HG02642 (cell line): ENCODE measurements around the gene MGAT5B.

Experiments used
- ATAC-seq: cut with Tn5 transposase; IDR thresholded peaks from one replicate; pipeline ENCODE4 v1.9.1; 2021; ENCODE audit warnings: mild to moderate bottlenecking; ENCODE audit not compliant: unreplicated experiment, poor library complexity

Gene MGAT5B

GRCh38 chr17:76901542-76902197, 33.5 kb downstream of the MGAT5B start:
- ATAC-seq: no peak

DNA sequence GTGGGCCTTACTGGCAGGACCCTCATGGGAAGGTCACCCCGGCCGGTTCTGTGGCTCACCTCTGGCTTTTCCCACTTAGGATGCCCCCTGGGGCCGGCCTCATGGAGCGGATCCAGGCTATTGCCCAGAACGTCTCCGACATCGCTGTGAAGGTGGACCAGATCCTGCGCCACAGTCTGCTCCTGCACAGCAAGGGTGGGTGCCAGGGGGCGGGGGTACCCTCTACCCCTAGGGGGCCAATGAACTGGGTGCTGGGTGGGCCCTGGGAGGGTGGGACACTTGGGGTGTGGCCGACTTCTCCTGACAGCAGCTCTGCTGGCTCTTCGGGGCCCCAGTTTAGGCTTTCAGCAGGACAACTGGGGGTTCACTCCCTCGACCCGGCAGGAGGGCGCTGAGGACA, 34.3 kb downstream of the MGAT5B start:
- no peak for ATAC-seq

DNA sequence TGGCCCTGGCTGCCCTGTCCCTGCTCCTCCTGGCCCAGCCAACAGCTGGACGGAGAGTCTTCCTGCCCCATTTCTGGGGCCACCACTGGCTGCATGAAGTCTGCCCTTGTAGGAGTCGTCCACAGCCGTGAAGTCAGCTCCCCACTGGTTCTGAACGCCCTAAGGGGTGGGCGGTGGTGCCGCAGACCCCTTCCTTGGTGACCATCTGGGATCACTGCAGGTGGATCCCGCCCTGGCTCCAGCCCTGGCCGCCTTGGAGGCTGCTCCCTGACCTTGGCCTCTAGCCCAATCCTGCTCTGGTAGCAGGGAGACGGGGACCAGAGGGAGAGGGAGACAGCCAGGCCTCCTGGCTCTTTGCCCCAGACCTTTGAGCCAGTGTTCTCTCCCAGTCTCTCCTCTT, 35.4 kb downstream of the MGAT5B start:
- no peak for ATAC-seq

DNA sequence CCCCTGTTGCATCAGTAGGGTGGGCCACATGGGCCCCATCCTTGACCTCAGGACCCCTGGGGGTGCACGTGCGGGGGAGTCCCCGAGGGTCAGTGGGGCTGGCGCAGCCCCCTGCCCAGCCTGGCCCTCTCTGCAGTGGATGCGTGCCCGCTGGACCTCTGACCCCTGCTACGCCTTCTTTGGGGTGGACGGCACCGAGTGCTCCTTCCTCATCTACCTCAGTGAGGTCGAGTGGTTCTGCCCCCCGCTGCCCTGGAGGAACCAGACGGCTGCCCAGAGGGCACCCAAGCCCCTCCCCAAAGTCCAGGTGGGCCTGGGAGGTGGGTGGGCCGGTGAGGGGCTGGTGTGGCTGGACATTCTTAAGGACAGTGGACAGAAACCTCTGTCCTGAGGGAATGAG, 35.9 kb downstream of the MGAT5B start:
- no peak for ATAC-seq

- ATAC-seq: no peak
Measured at GRCh38 chr17:76905036-76905435, 36.8 kb downstream of the MGAT5B start.

DNA sequence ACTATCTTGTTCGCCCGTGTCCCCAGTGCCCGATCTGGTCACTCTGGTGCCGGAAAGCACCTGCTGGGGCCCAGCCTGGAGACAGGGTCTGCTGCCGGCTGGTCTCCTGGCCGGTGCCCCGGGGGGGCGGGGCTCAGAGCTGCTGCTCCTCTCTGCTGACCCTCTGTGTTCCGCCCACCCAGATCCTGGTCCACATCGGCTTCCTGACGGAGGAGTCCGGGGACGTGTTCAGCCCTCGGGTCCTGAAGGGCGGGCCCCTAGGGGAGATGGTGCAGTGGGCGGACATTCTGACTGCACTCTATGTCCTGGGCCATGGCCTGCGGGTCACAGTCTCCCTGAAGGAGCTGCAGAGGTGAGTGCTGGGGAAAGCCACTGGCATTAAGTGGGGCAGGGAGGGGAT, 37.6 kb downstream of the MGAT5B start:
- no peak for ATAC-seq

- ATAC-seq: no peak
Measured at GRCh38 chr17:76906463-76906862, 38.3 kb downstream of the MGAT5B start.

- ATAC-seq: no peak
Measured at GRCh38 chr17:76907352-76907751, 39.1 kb downstream of the MGAT5B start.

DNA sequence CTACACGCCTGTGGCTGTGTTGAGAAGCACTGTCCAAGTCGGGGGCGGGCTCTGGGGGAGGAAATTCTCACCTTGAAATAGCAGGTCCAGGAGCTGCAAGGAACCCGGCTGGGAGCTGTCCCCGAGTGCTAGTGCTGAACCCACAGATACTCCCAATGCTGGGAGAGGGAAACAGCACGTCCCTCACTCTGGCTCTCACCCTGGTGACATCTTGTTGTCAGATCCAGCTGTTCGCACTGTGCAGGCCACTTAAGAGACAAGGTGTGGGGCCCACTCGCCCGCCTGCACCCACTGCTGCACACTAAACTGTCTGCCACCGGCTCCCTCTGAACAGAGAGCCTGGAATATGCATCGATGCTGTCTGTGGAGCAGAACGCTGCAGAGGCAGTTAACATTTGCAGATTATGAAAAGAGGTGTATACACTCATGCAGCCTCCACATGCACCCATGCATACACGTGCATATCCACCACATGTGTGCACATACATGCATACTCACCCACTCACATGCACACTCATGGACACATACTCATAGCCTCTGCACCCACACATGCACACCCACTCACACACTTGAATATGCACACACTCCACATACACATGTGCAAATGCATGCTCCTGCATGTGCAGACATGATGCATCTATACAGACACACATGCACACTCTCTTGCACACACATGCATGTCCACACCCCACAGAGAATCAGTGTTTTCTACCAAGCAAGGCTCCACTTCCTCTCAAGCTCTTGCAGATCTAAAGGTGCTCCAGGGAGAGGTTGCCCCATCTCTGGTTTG, 42.0 kb downstream of the MGAT5B start:
- ATAC-seq: no peak

GRCh38 chr17:76911299-76912017, 43.3 kb downstream of the MGAT5B start:
- no peak for ATAC-seq

- ATAC-seq: no peak
Measured at GRCh38 chr17:76912421-76913164, 44.4 kb downstream of the MGAT5B start.

GRCh38 chr17:76914937-76915336, 46.7 kb downstream of the MGAT5B start:
- ATAC-seq: no peak

- ATAC-seq: no peak
Measured at GRCh38 chr17:76915840-76916510, 47.8 kb downstream of the MGAT5B start.

DNA sequence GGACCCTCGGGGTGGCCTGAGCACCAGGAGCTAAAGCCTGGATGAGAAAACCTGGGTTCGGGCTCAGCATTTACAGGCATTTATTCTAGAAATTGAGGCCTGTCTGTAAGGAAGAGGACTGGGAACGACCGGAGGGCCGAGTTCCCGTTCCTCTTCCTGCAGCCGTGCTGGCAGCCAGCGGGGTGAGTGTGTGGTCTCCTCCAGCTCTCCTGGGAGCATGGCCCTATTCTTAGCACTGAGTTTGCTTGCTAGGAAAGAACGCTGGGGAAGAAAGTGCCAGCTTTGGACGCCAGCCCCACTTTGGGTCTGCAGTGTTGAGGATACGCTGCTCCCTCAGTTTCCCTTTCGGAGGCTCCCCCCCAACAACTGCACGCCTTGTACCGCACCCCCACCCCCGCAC, 49.6 kb downstream of the MGAT5B start:
- no peak for ATAC-seq

DNA sequence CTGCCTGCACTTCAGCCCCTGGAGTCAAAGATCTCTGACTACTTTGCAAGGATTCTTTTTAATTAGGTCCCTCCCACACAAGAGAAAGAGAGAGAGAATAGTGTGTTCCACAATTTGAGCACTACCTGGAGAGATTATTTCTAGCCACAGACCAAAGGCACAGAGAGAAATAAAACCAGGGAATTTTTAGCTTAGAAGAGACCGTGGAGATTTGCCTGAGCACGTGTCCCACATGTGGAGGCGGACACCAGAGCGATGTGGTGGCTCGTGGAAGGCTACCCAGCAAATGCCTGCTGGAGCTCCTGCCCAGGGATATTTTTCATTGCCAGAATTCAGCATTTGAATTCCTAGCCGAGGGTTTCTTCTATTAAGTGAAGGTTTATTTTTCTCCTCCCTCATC, 50.6 kb downstream of the MGAT5B start:
- no peak for ATAC-seq

GRCh38 chr17:76920364-76921139, 52.3 kb downstream of the MGAT5B start:
- no peak for ATAC-seq

- ATAC-seq: no peak
Measured at GRCh38 chr17:76921340-76922036, 53.3 kb downstream of the MGAT5B start.

DNA sequence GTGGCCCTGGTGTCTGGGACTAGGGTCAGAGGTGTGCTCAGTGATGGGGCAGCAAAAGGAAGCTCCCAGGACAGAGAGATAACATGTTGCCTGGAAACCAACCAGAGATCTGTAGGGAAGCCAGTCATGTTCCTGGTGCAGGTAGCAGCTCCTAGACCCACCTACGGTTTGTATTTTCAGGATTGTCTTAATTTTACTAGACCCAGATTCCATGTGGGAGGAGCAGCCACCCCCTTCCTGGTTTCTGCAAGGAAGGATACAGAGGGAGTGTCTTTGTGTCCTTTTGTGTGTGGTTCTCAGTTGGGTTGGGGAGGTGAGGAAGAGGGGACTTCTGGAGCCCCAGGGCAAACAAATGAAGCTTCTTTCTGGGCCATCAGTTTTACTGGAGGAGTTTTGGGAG, 53.9 kb downstream of the MGAT5B start:
- ATAC-seq: no peak

DNA sequence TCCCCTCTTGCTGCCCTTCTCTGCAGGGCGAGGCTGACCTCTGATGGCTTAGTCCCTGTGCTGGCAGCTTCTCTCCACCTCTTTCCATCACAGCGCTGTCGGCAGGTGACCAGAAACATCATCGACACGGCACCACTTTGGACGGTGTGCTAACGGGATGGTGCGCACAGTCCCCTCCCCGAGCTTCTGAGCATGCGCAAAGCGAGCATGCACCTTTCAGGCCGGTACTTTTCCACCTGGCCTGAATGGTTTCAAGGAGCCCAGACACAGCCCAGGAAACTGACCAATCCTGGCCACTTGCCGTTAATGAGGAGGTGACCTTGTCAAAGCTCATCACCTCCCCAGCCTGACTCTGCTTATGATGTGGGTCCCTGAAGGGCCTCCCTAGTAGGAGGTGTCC, 54.8 kb downstream of the MGAT5B start:
- ATAC-seq: no peak
